Hepatocyte (in vitro differentiated cells): Measurements from ENCODE around the gene CHST3.

Source experiments
- EZH2phosphoT487 ChIP-seq: fragments of 200-600 bp; sonication (generic); IDR thresholded peaks from one replicate; pipeline ENCODE4 v1.6.1; 2018; ENCODE audit warnings: antibody characterized with exemption, mild to moderate bottlenecking, low read depth, moderate library complexity; ENCODE audit not compliant: unreplicated experiment, severe bottlenecking
- TF ChIP-seq, protein P1 (sequence below): fragments of 200-600 bp; sonication (generic); IDR thresholded peaks from 2 replicates; pipeline ENCODE4 v1.5.1; 2016; ENCODE audit warnings: antibody characterized with exemption, mild to moderate bottlenecking; ENCODE audit not compliant: poor library complexity

- TF ChIP-seq, protein P1, sequence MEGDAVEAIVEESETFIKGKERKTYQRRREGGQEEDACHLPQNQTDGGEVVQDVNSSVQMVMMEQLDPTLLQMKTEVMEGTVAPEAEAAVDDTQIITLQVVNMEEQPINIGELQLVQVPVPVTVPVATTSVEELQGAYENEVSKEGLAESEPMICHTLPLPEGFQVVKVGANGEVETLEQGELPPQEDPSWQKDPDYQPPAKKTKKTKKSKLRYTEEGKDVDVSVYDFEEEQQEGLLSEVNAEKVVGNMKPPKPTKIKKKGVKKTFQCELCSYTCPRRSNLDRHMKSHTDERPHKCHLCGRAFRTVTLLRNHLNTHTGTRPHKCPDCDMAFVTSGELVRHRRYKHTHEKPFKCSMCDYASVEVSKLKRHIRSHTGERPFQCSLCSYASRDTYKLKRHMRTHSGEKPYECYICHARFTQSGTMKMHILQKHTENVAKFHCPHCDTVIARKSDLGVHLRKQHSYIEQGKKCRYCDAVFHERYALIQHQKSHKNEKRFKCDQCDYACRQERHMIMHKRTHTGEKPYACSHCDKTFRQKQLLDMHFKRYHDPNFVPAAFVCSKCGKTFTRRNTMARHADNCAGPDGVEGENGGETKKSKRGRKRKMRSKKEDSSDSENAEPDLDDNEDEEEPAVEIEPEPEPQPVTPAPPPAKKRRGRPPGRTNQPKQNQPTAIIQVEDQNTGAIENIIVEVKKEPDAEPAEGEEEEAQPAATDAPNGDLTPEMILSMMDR = no peak
- TF ChIP-seq EZH2phosphoT487 = no peak
These were observed 7.8 kb downstream of the CHST3 start for GRCh38 chr10:71971769-71972555.
